GM12873 (cell line): ENCODE results near the gene MALAT1.
A peak's percentile ranks its signal among the peaks of the same experiment; 100 is the strongest.

Experiments
- CTCF ChIP-seq: IDR thresholded peaks from 2 replicates; pipeline ENCODE4 v1.5.1; 2012; ENCODE audit warnings: low read depth, mild to moderate bottlenecking, moderate library complexity, low read length, control low read depth; ENCODE audit not compliant: insufficient read depth; ENCODE audit errors: missing control alignments

MALAT1 gene

GRCh38 chr11:65478388-65479183, 20.3 kb upstream of the MALAT1 start:
- TF ChIP-seq CTCF = no peak

GRCh38 chr11:65479184-65480145, 19.4 kb upstream of the MALAT1 start:
- TF ChIP-seq CTCF = no peak

GRCh38 chr11:65482306-65482850, 16.5 kb upstream of the MALAT1 start:
- TF ChIP-seq CTCF = no peak

GRCh38 chr11:65485920-65486219, 13.0 kb upstream of the MALAT1 start:
- no peak for TF ChIP-seq CTCF

- no peak for TF ChIP-seq CTCF
Measured at GRCh38 chr11:65486570-65487466, 12.0 kb upstream of the MALAT1 start.

GRCh38 chr11:65487467-65488272, 11.2 kb upstream of the MALAT1 start:
- TF ChIP-seq CTCF = peak; percentile 18
